Caco-2 (cell line): ENCODE data around the gene PAK5. TPM values are rescaled to one million over a fixed set of nuclear protein-coding genes. Genes with fewer than 3 reads are reported as not detected.

ENCODE experiments used
- BruUV-seq: library from RNA; stranded (reverse); fragments of 400-500 nt; replicated peaks from 2 replicates; lab custom pipeline; 2021; lab: Mats Ljungman, UMichigan
- CTCF ChIA-PET: fragments of 300-600 bp; sonication (Branson Sonifier 250); formaldehyde crosslinking; loops from one replicate; lab custom pipeline; 2022; ENCODE audit warnings: antibody characterized with exemption; lab: Charles Lee
- POLR2A ChIA-PET: fragments of 300-600 bp; sonication (Branson Sonifier 250); formaldehyde crosslinking; loops from one replicate; lab custom pipeline; 2022; ENCODE audit warnings: antibody characterized with exemption; lab: Charles Lee
- DNase-seq, 2 experiments: peaks; one replicate each; pipeline versions ENCODE4 v3.0.0 to v3.0.0-alpha.2; 2020 to 2022
- H3K27me3 ChIP-seq: replicated peaks from 2 replicates; pipeline ENCODE4 v1.6.0; 2011; ENCODE audit warnings: low read length; ENCODE audit not compliant: control insufficient read depth, insufficient read depth
- H3K36me3 ChIP-seq: 2 replicates; pipeline ENCODE4 v1.5.1; 2011; ENCODE audit warnings: low read length; ENCODE audit not compliant: control insufficient read depth, insufficient read depth
- H3K4me1 ChIP-seq: fragments of 250-450 bp; sonication (Bioruptor Pico); 2 replicates; pipeline ENCODE4 v1.5.1; 2020; ENCODE audit warnings: mild to moderate bottlenecking
- H3K4me3 ChIP-seq: 2 replicates; pipeline ENCODE4 v1.5.1; 2011; ENCODE audit warnings: low read depth, mild to moderate bottlenecking, control low read depth, low read length
- H3K9me3 ChIP-seq: fragments of 250-450 bp; sonication (Bioruptor Pico); 2 replicates; pipeline ENCODE4 v1.5.1; 2020; ENCODE audit warnings: mild to moderate bottlenecking, moderate library complexity
- H3K27ac Mint-ChIP-seq: one replicate; pipeline ENCODE4 v1.8.0; 2022; ENCODE audit warnings: mixed read lengths; ENCODE audit not compliant: unreplicated experiment
- H3K27me3 Mint-ChIP-seq: one replicate; pipeline ENCODE4 v1.8.0; 2022; ENCODE audit warnings: mixed read lengths; ENCODE audit not compliant: insufficient read depth, unreplicated experiment
- H3K36me3 Mint-ChIP-seq: one replicate; pipeline ENCODE4 v1.8.0; 2022; ENCODE audit warnings: mild to moderate bottlenecking, mixed read lengths; ENCODE audit not compliant: insufficient read depth, unreplicated experiment
- H3K4me1 Mint-ChIP-seq: one replicate; pipeline ENCODE4 v1.8.0; 2022; ENCODE audit warnings: low read depth, mixed read lengths; ENCODE audit not compliant: unreplicated experiment
- H3K4me3 Mint-ChIP-seq: one replicate; pipeline ENCODE4 v1.8.0; 2022; ENCODE audit warnings: mild to moderate bottlenecking, moderate library complexity, mixed read lengths; ENCODE audit not compliant: unreplicated experiment
- H3K9me3 Mint-ChIP-seq: one replicate; pipeline ENCODE4 v1.8.0; 2022; ENCODE audit warnings: mixed read lengths; ENCODE audit not compliant: unreplicated experiment
- CTCF ChIP-seq, 2 experiments: fragments of 200-600 bp in 1 of 2; IDR thresholded peaks; 1 replicate in 1 of 2; 2 replicates in 1 of 2; pipeline versions ENCODE4 v1.5.1 to v1.8.0; 2011 to 2022; ENCODE audit warnings: antibody characterized with exemption in 1 of 2, control low read depth in 1 of 2, inconsistent platforms in 1 of 2, low read depth in 1 of 2, low read length in 1 of 2, mild to moderate bottlenecking in 1 of 2, moderate library complexity in 1 of 2; ENCODE audit not compliant: insufficient read depth in 1 of 2, severe bottlenecking in 1 of 2, unreplicated experiment in 1 of 2
- intact Hi-C: fragments of 100-400 bp; cut with micrococcal nuclease; formaldehyde crosslinking; loops from one replicate; pipeline ENCODE4 v1.10.0; 2022; ENCODE audit not compliant: unreplicated experiment
- total RNA-seq: library from RNA; stranded (reverse); gene quantifications from 2 replicates; pipeline ENCODE4 v1.2.3, GENCODE V29; 2022

PAK5 gene
- total RNA-seq, 1 experiment from 2014 or later, result not detected

- intact Hi-C loops, result loop anchor here (1.0 to 10.0 kb wide), 4 partner anchors 98 to 204 kb away; partner anchors contain the start of gene LAMP5
- Mint-ChIP-seq H3K27ac (no peak overlapping the region), H3K4me3 (no peak overlapping the region), H3K9me3 (no peaks in the 10 kb centered on the region), H3K27me3 (peaks cover 9% of the 10 kb centered on the region), H3K4me1 (peaks cover 8% of the 10 kb centered on the region), H3K36me3 (no peaks in the 10 kb centered on the region)
- Histone ChIP-seq H3K4me1 (no peaks in the 10 kb centered on the region), H3K27me3 (no peaks in the 10 kb centered on the region), H3K36me3 (no peaks in the 10 kb centered on the region), H3K4me3 (no peak overlapping the region), H3K9me3 (no peaks in the 10 kb centered on the region)
- no TSS peak for BruUV-seq
- ChIA-PET POLR2A (no interaction called here), CTCF (interaction anchor here (0.7 to 3.0 kb wide), 3 partner anchors 152 to 424 kb away, joined by 4 to 48 read pairs (median 14); partner anchors contain the start of gene ANKEF1)
- TF ChIP-seq CTCF (IDR thresholded peaks at IDR 0.05; ENCODE audit: insufficient read depth in 1 of 2, low read depth in 1 of 2, low read length in 1 of 2, severe bottlenecking in 1 of 2, unreplicated experiment in 1 of 2), result no peak
- no peak for DNase-seq
Observed at GRCh38 chr20:9610665-9611064, 228.2 kb downstream of the PAK5 start.

DNA sequence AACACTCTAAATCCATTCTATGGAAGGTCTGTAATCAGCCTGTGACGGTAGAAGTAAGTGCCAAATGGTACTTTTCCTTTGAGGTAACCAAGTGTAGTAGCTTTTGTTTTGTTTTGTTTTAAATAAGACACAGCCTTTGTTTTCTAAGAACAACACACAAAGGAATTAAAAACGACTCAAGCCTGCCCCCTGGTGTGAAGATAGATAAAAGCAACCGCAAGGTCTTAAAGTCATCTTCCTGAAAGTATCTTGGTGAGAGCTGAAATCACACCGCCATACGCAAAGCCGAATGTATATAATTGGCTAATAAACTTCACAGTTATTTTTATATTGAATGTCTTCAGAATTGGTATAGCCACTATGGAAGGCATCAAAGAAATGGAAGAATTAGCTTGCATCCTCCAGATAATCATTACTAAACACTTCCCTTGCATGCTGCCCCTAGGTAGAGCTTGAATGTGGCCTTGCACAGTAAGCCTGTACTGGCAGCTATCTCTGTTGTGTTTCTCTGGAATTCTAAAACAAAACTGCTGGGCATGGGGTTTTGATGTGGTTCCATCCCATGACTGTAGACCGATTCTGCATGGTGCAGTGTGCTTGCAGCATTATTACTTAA is 228.9 kb downstream of the PAK5 start:
- no TSS peak for BruUV-seq
- H3K9me3 Mint-ChIP-seq, result no peaks in the 10 kb centered on the region
- peaks cover 8% of the 10 kb centered on the region for H3K4me1 Mint-ChIP-seq
- Histone ChIP-seq H3K4me1 (no peaks in the 10 kb centered on the region), H3K36me3 (no peaks in the 10 kb centered on the region), H3K4me3 (no peak overlapping the region), H3K27me3 (no peaks in the 10 kb centered on the region), H3K9me3 (no peaks in the 10 kb centered on the region)
- no peaks in the 10 kb centered on the region for H3K36me3 Mint-ChIP-seq
- no peak overlapping the region for H3K4me3 Mint-ChIP-seq
- intact Hi-C loops, result loop anchor here (1.0 to 10.0 kb wide), 4 partner anchors 98 to 205 kb away; partner anchors contain the start of gene LAMP5
- no peak overlapping the region for H3K27ac Mint-ChIP-seq
- H3K27me3 Mint-ChIP-seq, result peaks cover 9% of the 10 kb centered on the region
- ChIA-PET POLR2A (interaction anchor here (0.8 kb wide), 1 partner anchor 151 kb away, joined by 5 read pairs; no protein-coding TSS in a partner anchor), CTCF (interaction anchor here (0.6 to 3.0 kb wide), 14 partner anchors 9 to 1912 kb away, joined by 3 to 48 read pairs (median 4); partner anchors contain the start of gene ANKEF1)
- TF ChIP-seq CTCF (IDR thresholded peaks at IDR 0.05; ENCODE audit: insufficient read depth in 1 of 2, low read depth in 1 of 2, low read length in 1 of 2, severe bottlenecking in 1 of 2, unreplicated experiment in 1 of 2), result peak; percentile 58
- DNase-seq, result peak; percentile 16 to 53

- DNase-seq, result no peak
- Mint-ChIP-seq H3K27me3 (peaks cover 7% of the 10 kb centered on the region), H3K27ac (no peak overlapping the region), H3K4me3 (no peak overlapping the region), H3K9me3 (no peaks in the 10 kb centered on the region), H3K36me3 (no peaks in the 10 kb centered on the region), H3K4me1 (peaks cover under 1% of the 10 kb centered on the region)
- Histone ChIP-seq H3K4me1 (no peaks in the 10 kb centered on the region), H3K27me3 (no peaks in the 10 kb centered on the region), H3K4me3 (no peak overlapping the region), H3K9me3 (no peaks in the 10 kb centered on the region), H3K36me3 (no peaks in the 10 kb centered on the region)
- BruUV-seq, result no TSS peak
- TF ChIP-seq CTCF (IDR thresholded peaks at IDR 0.05; ENCODE audit: insufficient read depth in 1 of 2, low read depth in 1 of 2, low read length in 1 of 2, severe bottlenecking in 1 of 2, unreplicated experiment in 1 of 2), result no peak
- intact Hi-C loops, result no loop called here
- CTCF ChIA-PET, result interaction anchor here (0.6 to 3.0 kb wide), 2 partner anchors 201 to 849 kb away, joined by 3 to 48 read pairs; no protein-coding TSS in a partner anchor
- POLR2A ChIA-PET, result interaction anchor here (0.8 kb wide), 1 partner anchor 150 kb away, joined by 5 read pairs; no protein-coding TSS in a partner anchor
Observed at GRCh38 chr20:9608639-9609340, 230.1 kb downstream of the PAK5 start.
